ENCODE results near the gene SMC5.
"Not testable (repeated sequence)": the region's sequence is repeated elsewhere in the genome, so short reads cannot be mapped to it uniquely, and the experiment has no call there.

Gene SMC5

DNA sequence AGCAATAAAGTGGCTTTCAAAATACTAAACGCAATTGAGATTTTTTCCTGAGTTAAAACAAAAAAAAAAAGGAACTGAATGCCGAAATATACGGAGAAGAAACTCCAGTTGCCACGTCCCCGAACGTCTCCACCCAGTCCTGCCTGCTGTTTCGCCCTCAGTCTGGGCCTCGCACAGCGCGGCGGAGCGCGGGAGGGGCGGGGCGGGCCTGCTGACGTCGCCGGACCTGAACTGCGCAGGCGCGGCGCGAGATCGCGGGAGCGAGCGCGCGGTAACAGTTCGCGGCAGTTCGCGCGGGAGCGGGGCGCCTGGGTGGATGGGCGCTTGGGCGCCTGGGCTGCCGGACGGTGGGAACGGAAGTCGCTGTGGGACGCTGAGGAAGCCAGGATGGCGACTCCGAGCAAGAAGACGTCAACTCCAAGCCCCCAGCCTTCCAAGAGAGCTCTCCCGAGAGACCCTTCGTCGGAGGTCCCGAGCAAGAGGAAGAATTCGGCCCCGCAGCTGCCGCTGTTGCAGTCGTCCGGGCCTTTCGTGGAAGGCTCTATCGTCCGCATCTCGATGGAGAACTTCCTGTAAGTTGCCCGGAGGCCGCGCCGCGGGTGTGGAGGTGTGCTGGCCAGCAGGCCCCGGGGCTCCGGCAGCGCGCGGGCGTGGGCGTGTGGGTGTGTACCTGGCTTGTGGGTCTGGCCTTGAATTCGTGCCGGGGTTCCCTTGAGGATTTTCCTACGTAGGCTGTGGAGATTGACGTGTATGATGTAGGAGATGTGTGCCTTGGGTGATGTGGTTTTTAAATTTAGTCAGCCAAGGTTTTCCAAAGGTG lies at the start of gene SMC5:
Gene SMC5, plus strand, starts transcription at position 287 of the 820 bp plus-strand sequence. Its CDS starts 101 bp downstream, at position 388.
- no peak for FAIRE-seq

DNA sequence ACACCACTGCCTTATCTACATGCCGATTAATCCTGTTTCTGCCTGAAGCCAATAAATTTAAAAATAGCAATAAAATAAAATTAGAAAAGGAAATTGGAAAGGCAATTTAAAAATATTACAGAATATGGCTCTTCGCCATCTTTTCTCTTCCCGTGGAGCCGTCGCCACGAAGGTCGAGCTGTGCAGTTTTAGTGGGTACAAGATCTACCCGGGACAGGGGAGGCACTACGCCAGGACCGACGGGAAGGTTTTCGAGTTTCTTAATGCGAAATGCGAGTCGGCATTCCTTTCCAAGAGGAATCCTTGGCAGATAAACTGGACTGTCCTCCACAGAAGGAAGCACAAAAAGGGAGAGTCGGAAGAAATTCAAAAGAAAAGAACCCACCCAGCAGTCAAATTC lies 41.7 kb upstream of the SMC5 start:
- no peak for FAIRE-seq

DNA sequence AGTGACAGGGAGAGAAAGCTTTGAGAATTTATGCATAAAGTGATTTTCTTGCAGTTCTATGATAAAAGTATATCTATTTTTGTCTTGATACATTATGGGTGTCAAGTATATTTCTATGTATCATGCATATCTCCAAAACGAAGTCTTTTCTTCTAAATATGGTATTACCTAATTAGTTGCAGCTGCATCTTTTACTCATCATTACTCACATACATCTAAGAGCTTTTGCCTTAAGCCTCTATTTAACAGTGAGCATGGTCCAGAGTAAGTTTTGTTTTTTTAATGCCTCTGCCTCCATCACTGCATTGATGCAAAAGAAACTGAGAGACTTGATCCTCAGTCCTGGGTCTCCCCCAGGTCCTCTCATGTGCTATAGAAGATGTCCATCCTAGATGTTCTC lies 40.0 kb upstream of the SMC5 start:
- FAIRE-seq, result no peak

DNA sequence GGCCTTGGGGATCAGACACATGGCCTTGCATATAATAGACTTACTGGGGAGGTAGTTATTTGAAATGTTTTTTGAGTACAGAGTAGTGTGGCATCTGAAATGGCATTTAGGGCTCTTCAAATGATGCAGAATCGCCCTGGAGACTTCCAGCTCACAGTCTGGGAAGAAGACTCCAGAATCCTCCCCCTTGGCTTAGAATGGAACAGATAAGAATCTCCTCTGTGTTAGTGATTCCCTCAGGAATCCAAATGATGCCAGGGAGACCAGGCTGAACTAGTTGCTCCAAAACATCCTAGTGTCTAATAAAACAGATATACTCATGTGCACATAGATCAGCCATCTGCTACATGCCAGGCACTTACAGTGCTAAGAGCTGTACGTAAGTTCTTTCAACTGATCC lies 38.6 kb upstream of the SMC5 start:
- no peak for FAIRE-seq

DNA sequence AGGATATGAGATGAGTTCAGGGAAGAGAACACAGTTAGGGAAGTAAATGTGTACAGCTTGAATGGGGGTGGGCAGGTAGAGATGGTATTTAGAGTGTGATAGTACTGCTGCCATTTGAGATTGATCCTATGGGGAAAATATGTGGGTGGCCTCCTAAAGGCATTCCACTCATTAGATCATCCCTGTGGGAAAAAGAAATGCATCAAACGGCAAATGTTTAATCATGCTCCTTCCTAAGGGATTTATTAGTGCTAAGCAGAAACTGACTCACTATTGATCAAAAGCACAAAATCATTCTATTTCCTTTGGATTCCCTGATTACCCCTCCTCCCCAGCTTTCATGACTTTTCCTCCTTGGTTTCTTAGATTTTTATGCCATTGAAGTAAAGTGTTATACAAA lies 36.4 kb upstream of the SMC5 start:
- FAIRE-seq, result no peak

DNA sequence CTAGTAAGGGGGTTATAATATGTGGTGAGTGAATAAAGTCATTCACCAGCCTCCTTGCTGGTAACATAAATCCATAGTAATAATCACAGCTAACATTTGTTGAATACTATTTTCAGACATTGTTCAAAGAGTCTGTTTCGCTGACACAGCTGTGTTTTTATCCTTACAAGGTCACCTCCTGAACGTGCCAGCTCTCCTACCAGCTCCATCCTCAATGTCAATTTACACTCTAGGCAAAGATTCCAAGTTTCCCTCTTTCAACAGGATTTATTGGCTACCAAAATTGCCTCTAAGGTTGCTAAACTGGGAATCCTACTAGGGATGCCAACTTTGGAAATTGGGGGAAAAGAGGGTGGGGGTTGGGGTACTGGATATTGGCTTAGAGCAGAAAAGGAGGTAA lies 30.7 kb upstream of the SMC5 start:
- no peak for FAIRE-seq

DNA sequence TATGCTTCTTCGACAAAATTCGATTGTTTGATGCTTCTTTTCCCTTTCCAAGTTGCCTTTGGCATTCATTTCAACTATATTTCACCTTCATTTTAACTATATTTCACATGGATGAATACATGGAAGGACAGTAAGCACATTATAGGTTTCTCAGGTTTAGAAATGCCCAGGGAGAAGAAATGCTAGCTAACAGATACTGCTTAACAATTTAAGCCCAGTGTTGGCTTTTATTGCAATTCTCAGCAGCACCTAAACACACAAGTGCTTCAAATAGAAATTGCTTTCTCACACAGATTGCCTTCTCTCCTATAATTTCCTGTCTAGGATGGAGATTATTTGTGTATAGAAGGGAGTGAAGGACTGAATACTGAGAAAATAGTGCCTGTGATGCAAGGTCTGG lies 30.2 kb upstream of the SMC5 start:
- FAIRE-seq, result no peak

DNA sequence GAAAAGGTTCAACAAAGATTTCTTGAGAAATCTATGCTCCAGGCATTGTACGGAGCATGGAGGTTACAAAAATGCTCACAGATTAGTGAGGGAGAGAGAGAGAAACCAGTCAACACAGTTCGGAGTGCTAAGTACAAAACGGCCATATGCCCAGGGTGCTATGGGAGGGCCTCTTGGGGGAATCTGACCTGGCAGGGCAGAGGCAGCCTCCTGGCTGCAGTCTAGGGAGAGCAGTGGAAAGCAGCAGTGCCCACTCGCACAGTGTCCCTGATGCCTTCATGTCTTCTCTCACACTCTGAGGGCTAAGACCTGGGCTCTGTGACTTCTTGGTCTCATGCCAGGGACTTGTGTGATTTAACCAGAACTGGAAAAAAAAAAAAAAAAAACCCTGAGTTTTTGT lies 29.8 kb upstream of the SMC5 start:
- FAIRE-seq, result no peak

DNA sequence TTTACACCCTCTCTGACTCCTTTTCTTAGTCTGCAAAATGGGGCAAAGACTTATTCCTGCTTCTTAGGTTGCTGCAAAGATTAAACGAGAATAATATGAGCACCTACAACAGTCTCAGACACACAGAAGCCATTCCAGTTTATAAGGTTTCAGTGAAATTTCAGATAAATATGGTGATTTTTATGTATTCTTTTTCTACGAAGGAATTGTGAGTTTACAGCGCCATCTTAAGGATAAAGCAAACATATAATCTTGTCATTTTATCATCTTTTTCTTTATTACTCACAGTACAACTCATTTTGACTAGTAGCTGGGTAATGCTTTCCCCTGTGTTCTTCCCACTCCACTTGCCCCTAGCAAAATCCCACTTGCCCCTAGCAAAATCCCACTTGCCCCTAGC lies 29.2 kb upstream of the SMC5 start:
- FAIRE-seq, result no peak

DNA sequence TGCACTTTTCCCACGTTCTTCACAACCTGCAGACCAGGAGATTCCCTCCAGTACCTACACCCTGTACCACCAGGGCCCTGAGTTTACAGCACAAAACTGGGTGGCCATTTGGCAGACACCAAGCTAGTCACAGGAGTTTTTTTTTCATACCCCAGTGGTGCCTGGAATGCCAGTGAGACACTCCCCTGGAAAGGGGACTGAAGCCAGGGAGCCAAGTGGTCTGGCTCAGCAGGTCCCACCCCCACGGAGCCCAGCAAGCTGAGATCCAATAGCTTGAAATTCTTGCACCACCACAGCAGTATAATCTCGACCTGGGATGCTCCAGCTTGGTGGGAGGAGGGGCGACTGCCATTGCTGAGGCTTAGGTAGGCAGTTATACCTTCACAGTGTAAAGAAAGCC lies 26.3 kb upstream of the SMC5 start:
- FAIRE-seq, result no peak

DNA sequence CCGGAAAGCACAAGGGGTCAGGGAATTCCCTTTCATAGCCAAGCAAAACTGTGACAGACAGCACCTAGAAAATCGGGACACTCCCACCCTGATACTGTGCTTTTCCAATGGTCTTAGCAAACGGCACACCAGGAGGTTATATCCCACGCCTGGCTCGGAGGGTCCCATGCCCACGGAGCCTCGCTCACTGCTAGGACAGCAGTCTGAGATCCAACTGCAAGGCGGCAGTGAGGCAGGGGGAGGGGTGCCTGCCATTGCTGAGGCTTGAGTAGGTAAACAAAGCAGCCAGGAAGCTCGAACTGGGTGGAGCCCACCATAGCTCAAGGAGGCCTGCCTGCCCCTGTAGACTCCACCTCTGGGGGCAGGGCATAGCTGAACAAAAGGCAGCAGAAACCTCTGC lies 24.6 kb upstream of the SMC5 start:
- not testable (repeated sequence) for FAIRE-seq

DNA sequence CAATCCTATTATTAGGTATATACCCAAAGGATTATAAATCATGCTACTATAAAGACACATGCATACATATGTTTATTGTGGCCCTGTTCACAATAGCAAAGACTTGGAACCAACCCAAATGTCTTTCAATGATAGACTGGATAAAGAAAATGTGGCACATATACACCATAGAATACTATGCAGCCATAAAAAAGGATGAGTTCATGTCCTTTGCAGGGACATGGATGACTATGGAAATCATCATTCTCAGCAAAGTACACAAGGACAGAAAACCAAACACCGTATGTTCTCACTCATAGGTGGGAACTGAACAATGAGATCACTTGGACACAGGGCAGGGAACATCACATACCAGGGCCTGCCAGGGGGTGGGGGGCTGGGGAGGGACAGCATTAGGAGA lies 12.8 kb upstream of the SMC5 start:
- not testable (repeated sequence) for FAIRE-seq

DNA sequence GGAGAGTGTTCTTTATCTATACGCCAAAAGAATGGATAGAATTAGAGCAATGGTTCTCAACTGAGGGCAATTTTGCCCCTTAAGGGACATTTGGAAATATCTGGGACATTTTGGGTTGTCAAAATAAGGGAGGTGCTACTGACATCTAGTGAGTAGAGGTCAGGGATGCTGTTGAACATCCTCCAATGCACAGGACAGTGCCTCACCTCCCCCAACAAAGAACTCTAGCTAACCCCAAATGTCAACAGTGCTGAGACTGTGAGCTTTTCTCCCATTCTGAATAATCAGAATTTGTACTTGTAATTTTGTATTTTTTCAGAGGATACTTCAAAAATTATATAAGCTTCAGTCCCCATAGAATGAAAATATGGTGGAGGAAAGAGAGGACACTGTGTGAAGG lies 8.6 kb upstream of the SMC5 start:
- FAIRE-seq, result no peak

DNA sequence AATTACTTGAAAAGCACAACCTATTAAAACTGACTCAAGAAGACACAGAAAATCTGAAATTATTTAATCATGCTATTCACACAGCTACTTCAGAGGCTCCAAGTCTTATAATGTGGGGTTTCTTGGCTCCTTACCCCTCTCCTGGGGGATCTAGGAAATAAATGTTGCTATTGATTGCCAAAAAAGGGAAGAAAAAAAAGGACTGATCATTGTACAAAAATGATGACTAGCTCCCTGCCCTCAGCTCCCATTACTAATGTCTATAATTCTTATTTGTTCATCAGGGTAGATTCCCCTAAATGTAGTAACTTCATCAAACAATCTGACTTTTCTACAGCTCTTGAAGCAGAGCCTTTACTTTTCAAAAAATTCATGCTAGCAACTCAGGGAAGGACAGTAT lies 3.3 kb upstream of the SMC5 start:
- no peak for FAIRE-seq

DNA sequence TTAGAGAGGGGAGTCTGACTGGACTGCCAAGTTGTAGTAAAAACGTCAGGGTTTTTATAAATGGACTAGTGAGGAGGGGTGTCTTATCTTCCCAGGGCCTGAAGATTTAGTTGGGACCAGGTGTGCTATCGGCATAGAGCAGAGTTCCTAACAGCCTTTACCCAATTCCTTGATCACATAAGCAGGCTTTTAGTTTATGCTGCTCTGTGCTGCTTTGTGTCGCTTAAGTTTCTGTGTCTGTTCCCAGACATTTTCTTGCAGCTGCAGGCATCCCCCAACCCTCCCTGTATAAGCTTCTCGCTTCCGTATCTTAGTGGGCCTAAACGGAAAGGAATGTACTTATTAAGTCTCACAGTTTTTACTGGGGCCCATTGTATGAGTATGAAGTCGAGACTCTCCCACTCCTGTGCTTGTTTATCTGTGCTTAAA lies 2.6 kb upstream of the SMC5 start:
- no peak for FAIRE-seq

DNA sequence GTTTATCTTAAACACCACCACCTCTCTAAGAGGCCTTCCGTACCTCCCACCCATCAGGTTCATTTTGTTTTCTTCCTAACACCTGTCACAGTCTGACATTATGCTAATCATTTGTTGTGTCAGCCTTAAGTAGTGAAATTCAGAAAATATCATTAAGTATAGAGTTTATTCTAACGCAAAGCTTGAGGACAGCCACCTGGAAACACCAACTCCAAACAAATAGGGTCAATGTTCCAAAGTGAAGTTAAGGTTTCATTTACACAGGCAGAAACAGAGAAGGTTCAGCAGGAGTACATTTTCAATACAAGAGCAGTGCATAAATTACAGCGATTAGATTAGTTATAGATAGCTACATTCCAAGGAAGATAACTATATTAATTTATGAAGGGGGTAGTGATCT lies 1.3 kb upstream of the SMC5 start:
- no peak for FAIRE-seq

DNA sequence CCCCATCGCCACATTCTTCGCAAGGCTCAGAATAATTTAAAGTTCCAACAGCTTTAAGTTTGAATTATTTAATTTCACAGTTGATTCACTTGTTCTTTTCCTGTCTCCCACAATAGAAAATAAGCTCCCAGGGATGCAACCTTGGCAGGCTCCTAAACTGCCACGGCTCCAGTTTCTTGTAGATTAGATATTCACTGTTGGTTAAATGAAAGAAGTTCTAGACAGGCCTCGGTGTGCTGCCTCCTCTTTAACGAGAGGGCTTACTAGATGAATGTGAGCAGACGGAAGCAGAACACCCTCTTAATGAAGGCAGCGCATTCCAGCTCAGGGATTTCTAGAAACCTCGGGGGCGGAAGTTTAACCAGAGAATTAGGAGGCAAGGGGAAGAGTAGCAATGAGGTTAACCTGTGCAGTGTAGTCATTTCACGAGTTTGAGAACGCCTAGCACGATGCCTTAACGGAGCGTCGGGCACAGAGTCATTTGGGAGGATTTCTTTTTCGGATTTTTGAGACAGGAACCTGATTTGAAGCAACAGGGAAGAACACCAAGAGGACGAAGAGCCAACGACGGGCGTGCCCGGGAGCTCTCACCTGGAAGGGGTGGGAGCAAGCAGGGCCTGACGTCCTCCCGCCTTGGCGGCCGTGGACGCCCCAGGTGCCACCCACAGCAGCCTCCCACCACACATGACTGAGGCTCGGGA lies 637 bp upstream of the SMC5 start:
- FAIRE-seq, result no peak

DNA sequence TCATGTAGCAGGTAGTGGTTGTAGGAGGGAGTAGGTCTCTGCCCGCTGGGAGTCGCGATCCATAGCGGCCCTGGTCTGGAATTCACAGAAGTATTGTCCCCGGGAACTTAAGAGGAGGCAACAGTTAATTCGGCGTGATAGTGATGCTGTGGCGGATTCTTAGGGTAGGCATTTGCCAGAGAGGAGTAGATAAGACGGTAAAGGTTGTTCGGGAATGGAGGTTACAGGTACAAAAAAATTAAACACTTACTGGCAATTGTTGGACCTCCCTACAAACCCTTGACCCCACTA lies 679 bp downstream of the SMC5 start:
- no peak for FAIRE-seq

DNA sequence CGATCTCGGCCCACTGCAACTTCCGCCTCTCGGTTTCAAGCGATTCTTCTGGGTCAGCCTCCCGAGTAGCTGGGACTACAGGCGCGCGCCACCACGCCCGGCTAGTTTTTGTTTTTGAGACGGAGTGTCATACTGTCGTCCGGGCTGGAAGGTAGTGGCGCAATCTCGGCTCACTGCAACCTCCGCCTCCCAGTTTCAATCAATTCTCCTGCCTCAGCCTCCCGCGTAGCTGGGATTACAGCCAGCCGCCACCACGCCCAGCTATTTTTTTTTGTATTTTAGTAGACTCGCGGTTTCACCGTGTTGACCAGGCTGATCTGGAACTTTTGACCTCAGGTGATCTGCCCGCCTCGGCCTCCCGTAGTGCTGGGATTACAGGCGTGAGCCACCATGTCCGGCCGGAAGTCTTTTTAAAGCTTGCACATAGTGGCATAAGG lies 1.2 kb downstream of the SMC5 start:
- no peak for FAIRE-seq

DNA sequence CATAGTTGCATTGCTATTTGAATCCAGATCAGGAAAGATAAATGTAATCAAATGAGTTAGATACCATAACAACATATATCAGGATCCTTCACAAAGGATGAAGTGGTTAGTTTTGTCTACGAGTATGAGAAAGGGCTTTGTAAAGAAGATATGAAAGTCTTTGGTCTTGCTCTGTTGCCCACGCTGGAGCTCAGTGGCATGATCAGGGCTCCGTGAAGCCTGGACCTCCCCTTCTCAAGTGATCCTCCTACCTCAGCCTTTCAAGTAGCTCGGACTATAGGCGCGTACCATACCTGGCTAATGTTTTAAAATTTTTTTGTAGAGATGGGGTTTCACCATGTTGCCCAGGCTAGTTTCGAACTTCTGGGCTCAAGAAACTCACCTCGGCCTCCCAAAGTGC lies 1.8 kb downstream of the SMC5 start:
- no peak for FAIRE-seq

DNA sequence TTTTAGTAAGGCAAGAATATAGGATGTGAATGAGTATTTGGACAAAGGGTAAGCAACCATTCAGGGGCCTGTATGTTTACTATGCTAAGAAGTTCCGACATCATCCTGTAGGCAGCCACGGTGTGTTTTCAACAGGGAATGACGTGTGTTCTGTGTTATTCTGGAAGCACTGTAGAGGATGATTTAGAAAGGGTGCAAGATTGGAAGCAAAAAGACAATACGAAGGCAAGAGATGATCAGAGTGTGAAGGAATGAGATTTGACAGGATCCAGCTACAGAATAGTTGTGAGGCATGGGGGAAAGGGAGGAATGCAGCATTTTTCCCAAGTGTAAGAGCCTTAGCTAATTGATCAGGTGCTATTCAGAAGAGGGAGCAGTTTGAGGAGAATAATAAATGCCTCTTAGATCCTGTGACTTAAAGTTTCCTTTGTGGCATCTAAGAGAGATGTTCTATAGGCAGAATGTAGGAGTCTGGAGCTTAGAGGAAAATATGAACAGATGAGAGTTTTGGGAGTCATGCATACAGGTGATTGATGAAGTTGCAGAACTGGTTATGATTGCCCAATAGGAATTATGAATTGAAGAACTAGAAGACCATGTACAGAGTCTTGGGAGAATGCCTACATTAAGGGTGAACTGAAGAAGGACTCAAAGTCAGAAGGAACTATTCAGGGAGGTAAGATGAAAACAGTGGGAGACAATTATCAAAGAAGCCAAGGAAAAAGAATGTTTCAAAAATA lies 2.5 kb downstream of the SMC5 start:
- FAIRE-seq, result no peak

DNA sequence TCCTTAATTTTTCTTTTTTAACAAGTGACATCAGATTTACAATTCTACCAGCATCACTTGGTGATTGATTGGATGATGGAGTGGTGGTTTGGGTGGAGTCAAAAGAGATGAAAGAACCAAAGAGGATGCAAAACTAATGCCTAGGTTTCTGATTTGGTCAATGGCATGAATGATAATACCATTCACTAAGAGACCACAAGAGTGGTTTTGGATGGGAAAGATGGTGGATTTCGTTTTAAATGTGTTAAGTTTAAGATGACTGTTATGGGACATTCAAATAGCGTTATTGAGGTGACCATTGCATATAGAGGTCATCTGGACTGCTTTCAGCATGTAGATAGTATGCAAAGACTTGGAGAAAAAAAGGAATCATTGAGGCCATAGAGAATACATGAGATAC lies 3.6 kb downstream of the SMC5 start:
- FAIRE-seq, result no peak

DNA sequence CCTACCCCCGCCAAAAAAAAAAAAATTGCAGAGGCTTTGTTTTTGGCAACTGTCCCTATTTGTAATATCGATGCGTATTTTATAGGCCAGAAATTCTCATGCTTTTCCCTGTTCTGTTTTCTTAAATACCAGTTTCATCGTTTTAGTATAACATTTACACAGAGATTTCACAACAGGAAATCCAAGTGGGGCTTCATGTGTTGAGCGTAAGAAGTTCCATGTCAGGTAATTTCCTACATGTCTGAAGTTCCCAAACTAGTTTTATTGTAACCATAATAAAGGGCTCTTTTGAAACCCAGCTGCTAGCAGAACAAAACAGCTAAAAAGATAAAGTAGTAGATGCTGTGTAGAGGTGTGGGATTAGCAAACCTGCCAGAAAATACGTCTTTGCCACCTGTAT lies 4.2 kb downstream of the SMC5 start:
- no peak for FAIRE-seq

DNA sequence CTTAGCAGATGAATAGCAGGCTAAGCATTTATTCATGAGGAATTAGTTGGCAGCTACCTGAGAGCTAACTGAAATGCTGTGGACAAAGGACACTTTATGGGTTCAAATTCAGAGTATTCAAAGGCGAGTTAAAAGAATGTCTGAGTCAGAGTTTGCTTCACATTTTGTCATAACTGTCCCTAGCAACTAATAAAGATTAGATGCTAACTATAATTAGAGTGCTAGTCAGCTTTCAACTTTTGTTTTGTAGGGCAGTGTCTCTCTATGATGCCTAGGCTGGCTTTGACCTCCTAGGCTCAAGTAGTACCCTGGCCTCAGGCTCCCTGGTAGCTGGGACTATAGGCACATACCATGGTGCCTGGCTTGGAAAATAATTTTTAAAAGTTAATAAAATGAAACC lies 4.6 kb downstream of the SMC5 start:
- no peak for FAIRE-seq
